Measurements from ENCODE around the gene MAGI2.

The MAGI2 gene

DNA sequence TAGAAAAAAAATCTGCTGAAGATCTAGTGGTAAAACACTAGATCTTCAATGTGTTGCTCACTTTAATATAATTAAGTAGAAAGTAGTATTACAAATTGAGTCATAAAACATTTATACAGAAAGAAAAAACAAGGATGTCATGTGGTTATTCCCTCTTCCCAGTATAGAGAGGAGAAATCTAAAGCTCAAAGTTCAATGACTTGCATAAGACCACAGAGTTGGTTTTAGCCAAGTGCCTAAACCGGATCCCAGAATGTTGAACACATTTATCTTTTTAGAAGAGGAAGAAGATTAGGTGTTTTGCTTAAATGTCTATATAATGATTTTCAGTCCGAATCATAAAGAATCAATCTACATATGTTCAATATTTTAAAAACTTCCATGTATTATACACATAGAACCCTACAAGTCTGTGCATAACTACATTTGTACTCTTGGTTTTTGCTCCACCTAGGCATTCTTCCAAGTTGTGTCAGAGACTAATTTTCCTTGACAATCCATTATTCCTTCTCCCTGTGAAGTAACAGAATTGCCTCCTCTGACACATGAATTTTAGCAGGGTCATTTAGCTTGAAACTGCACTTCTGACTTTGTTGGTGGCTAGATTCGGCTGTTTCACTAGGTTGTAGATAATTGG lies 389.2 kb downstream of the MAGI2 start:
- H3K27ac ChIP-seq (ENCODE audit: low read length): no peak overlapping the region
- no peaks in the 10 kb centered on the region for H3K9me3 ChIP-seq (ENCODE audit: insufficient read depth, low read length, severe bottlenecking)
- H3K36me3 ChIP-seq (ENCODE audit: insufficient read depth, low read length): no peaks in the 10 kb centered on the region
- no peak for DNase-seq
- H3K9ac ChIP-seq (ENCODE audit: low read depth, low read length): no peak overlapping the region
- no peak overlapping the region for H2AFZ ChIP-seq (ENCODE audit: low read depth, low read length)
- H4K20me1 ChIP-seq (ENCODE audit: insufficient read depth, low read length): no peaks in the 10 kb centered on the region
- H3K4me1 ChIP-seq (ENCODE audit: insufficient read depth, low read length): no peaks in the 10 kb centered on the region
- no peaks in the 10 kb centered on the region for H3K79me2 ChIP-seq (ENCODE audit: insufficient read depth, low read length)
- H3K4me2 ChIP-seq (ENCODE audit: insufficient read depth, low read length): no peak overlapping the region
- TF ChIP-seq, protein P1, sequence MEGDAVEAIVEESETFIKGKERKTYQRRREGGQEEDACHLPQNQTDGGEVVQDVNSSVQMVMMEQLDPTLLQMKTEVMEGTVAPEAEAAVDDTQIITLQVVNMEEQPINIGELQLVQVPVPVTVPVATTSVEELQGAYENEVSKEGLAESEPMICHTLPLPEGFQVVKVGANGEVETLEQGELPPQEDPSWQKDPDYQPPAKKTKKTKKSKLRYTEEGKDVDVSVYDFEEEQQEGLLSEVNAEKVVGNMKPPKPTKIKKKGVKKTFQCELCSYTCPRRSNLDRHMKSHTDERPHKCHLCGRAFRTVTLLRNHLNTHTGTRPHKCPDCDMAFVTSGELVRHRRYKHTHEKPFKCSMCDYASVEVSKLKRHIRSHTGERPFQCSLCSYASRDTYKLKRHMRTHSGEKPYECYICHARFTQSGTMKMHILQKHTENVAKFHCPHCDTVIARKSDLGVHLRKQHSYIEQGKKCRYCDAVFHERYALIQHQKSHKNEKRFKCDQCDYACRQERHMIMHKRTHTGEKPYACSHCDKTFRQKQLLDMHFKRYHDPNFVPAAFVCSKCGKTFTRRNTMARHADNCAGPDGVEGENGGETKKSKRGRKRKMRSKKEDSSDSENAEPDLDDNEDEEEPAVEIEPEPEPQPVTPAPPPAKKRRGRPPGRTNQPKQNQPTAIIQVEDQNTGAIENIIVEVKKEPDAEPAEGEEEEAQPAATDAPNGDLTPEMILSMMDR (IDR thresholded peaks at IDR 0.05; ENCODE audit: borderline replicate concordance, extremely low read depth, low read length, poor library complexity, severe bottlenecking): no peak
- ATAC-seq (ENCODE audit: insufficient read depth, low read depth): no peak
- H3K4me3 ChIP-seq (ENCODE audit: low read depth in 1 of 2, low read length in 2 of 2): no peak overlapping the region
- no peaks in the 10 kb centered on the region for H3K27me3 ChIP-seq (ENCODE audit: insufficient read depth, low read length, poor library complexity)

- Histone ChIP-seq H3K27ac (ENCODE audit: low read length) (no peak overlapping the region), H3K9ac (ENCODE audit: low read depth, low read length) (no peak overlapping the region), H3K27me3 (ENCODE audit: insufficient read depth, low read length, poor library complexity) (no peaks in the 10 kb centered on the region), H2AFZ (ENCODE audit: low read depth, low read length) (no peak overlapping the region), H3K4me3 (ENCODE audit: low read depth in 1 of 2, low read length in 2 of 2) (no peak overlapping the region), H3K4me2 (ENCODE audit: insufficient read depth, low read length) (no peak overlapping the region), H3K9me3 (ENCODE audit: insufficient read depth, low read length, severe bottlenecking) (no peaks in the 10 kb centered on the region), H4K20me1 (ENCODE audit: insufficient read depth, low read length) (no peaks in the 10 kb centered on the region), H3K4me1 (ENCODE audit: insufficient read depth, low read length) (no peaks in the 10 kb centered on the region), H3K36me3 (ENCODE audit: insufficient read depth, low read length) (no peaks in the 10 kb centered on the region), H3K79me2 (ENCODE audit: insufficient read depth, low read length) (no peaks in the 10 kb centered on the region)
- TF ChIP-seq, protein P1 (IDR thresholded peaks at IDR 0.05; ENCODE audit: borderline replicate concordance, extremely low read depth, low read length, poor library complexity, severe bottlenecking): no peak
- no peak for TF ChIP-seq EZH2 (IDR thresholded peaks at IDR 0.05; ENCODE audit: borderline replicate concordance, low read depth, low read length, severe bottlenecking)
- DNase-seq (no peak), ATAC-seq (ENCODE audit: insufficient read depth, low read depth) (no peak)
Measured at GRCh38 chr7:79063019-79063698, 390.3 kb downstream of the MAGI2 start.

- Histone ChIP-seq H3K4me2 (ENCODE audit: insufficient read depth, low read length) (no peak overlapping the region), H3K27me3 (ENCODE audit: insufficient read depth, low read length, poor library complexity) (no peaks in the 10 kb centered on the region), H3K4me1 (ENCODE audit: insufficient read depth, low read length) (no peaks in the 10 kb centered on the region), H3K9me3 (ENCODE audit: insufficient read depth, low read length, severe bottlenecking) (no peaks in the 10 kb centered on the region), H4K20me1 (ENCODE audit: insufficient read depth, low read length) (no peaks in the 10 kb centered on the region), H3K9ac (ENCODE audit: low read depth, low read length) (no peak overlapping the region), H3K79me2 (ENCODE audit: insufficient read depth, low read length) (no peaks in the 10 kb centered on the region), H3K4me3 (ENCODE audit: low read depth in 1 of 2, low read length in 2 of 2) (no peak overlapping the region), H2AFZ (ENCODE audit: low read depth, low read length) (no peak overlapping the region), H3K36me3 (ENCODE audit: insufficient read depth, low read length) (no peaks in the 10 kb centered on the region), H3K27ac (ENCODE audit: low read length) (no peak overlapping the region)
- TF ChIP-seq EZH2 (IDR thresholded peaks at IDR 0.05; ENCODE audit: borderline replicate concordance, low read depth, low read length, severe bottlenecking): no peak
- TF ChIP-seq, protein P1 (IDR thresholded peaks at IDR 0.05; ENCODE audit: borderline replicate concordance, extremely low read depth, low read length, poor library complexity, severe bottlenecking): no peak
- DNase-seq (no peak), ATAC-seq (ENCODE audit: insufficient read depth, low read depth) (no peak)
Measured at GRCh38 chr7:79060498-79060897, 393.0 kb downstream of the MAGI2 start.

Data from DND-41 (cell line).